IPS-20b (cell line): Measurements from ENCODE around the gene UTP11.

Experiments
- H3K27ac ChIP-seq: one replicate; pipeline ENCODE4 v1.5.1; 2013; ENCODE audit warnings: low read length
- H3K27me3 ChIP-seq: 2 replicates; pipeline ENCODE4 v1.6.1; 2013; ENCODE audit warnings: mild to moderate bottlenecking, low read length, inconsistent platforms; ENCODE audit not compliant: insufficient read depth
- H3K36me3 ChIP-seq: 2 replicates; pipeline ENCODE4 v1.6.1; 2013; ENCODE audit warnings: low read depth, mild to moderate bottlenecking, inconsistent platforms, low read length, moderate library complexity; ENCODE audit not compliant: insufficient read depth
- H3K4me1 ChIP-seq: 2 replicates; pipeline ENCODE4 v1.6.1; 2013; ENCODE audit warnings: mild to moderate bottlenecking, control low read depth, inconsistent platforms, low read length, moderate library complexity; ENCODE audit not compliant: insufficient read depth
- H3K4me3 ChIP-seq: 2 replicates; pipeline ENCODE4 v1.5.1; 2013; ENCODE audit warnings: mild to moderate bottlenecking, low read length, inconsistent platforms
- H3K9ac ChIP-seq: 2 replicates; pipeline ENCODE4 v1.6.1; 2013; ENCODE audit warnings: low read depth, mild to moderate bottlenecking, inconsistent platforms, low read length, moderate library complexity
- H3K9me3 ChIP-seq: 2 replicates; pipeline ENCODE4 v1.6.1; 2013; ENCODE audit warnings: mild to moderate bottlenecking, low read depth, low read length, inconsistent platforms; ENCODE audit not compliant: insufficient read depth

The UTP11 gene

GRCh38 chr1:38071312-38072256 is 59.0 kb downstream of the UTP11 start:
- H3K27ac ChIP-seq, result no peak overlapping the region

DNA sequence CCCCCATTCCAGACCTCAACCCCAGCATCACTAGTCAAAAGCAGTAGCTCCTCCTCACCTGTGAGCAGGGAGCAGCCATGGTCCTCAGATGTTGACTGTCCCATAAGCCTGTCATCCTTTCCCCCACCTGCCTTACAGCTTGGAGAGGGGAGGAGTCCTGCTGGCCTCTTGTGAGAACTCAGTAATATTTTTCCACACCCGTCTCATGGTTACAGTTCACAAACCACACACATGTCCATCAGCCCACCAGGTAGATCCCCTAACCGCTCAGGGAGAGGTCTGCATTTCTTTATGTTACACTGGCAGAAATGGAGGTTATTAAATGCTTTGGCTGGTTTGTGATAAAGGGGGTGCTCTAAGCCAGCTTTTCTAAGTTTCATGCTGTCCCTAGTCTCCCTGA is 60.3 kb downstream of the UTP11 start:
- no peaks in the 10 kb centered on the region for H3K36me3 ChIP-seq
- no peak overlapping the region for H3K4me3 ChIP-seq
- H3K27ac ChIP-seq, result no peak overlapping the region
- H3K9ac ChIP-seq, result no peak overlapping the region; the same call in 1 of the 2 replicates
- H3K9me3 ChIP-seq, result no peaks in the 10 kb centered on the region
- peaks cover 18% of the 10 kb centered on the region for H3K4me1 ChIP-seq
- H3K27me3 ChIP-seq, result no peaks in the 10 kb centered on the region

More at GRCh38 chr1:38071312-38072256, 59.0 kb downstream of the UTP11 start:
- Histone ChIP-seq H3K9ac (no peak overlapping the region), H3K27me3 (no peaks in the 10 kb centered on the region), H3K4me1 (peaks cover 18% of the 10 kb centered on the region), H3K9me3 (no peaks in the 10 kb centered on the region), H3K4me3 (no peak overlapping the region), H3K36me3 (no peaks in the 10 kb centered on the region)

GRCh38 chr1:38073534-38074301 is 61.2 kb downstream of the UTP11 start:
- Histone ChIP-seq H3K27ac (no peak overlapping the region), H3K9me3 (no peaks in the 10 kb centered on the region), H3K27me3 (no peaks in the 10 kb centered on the region), H3K4me1 (peaks cover 18% of the 10 kb centered on the region), H3K4me3 (no peak overlapping the region), H3K36me3 (no peaks in the 10 kb centered on the region), H3K9ac (no peak overlapping the region; the same call in 1 of the 2 replicates)

DNA sequence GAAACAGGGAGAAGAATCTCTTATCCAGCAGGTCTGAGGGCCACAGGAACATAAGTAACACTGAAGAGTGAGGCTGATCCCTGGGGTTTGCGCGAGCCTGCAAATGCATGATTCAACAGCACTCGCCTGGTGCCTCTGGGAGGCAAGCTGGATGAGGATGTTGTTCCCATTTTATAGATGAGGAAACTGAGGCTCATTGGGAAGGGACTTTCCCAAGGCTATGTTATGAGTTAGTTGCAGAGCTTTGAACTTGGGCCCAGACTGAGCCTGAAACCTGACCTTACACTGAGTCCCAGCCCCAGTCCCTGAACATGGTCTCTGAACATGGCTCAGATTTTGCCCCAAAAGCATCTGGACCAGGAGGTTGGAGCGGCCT is 61.8 kb downstream of the UTP11 start:
- Histone ChIP-seq H3K36me3 (no peaks in the 10 kb centered on the region), H3K9me3 (no peaks in the 10 kb centered on the region), H3K27ac (no peak overlapping the region), H3K4me1 (peaks cover 18% of the 10 kb centered on the region), H3K27me3 (no peaks in the 10 kb centered on the region), H3K9ac (no peak overlapping the region), H3K4me3 (no peak overlapping the region)
